KMS-11 (cell line): ENCODE results near the gene CLMP.
"Not testable (repeated sequence)": the region's sequence is repeated elsewhere in the genome, so short reads cannot be mapped to it uniquely, and the experiment has no call there.

Experiments
- H2AFZ ChIP-seq: fragments of 200-600 bp; sonication (generic); 2 replicates; pipeline ENCODE4 v1.6.1; 2016; ENCODE audit warnings: antibody characterized with exemption, mixed run types, low read depth
- H3K27ac ChIP-seq: fragments of 200-600 bp; sonication (generic); 2 replicates; pipeline ENCODE4 v1.6.1; 2016; ENCODE audit warnings: mild to moderate bottlenecking, mixed run types
- H3K27me3 ChIP-seq: fragments of 200-600 bp; sonication (generic); 2 replicates; pipeline ENCODE4 v1.6.1; 2017; ENCODE audit warnings: mild to moderate bottlenecking, low read depth, mixed run types, moderate library complexity; ENCODE audit not compliant: insufficient read depth
- H3K36me3 ChIP-seq: fragments of 200-600 bp; sonication (generic); 2 replicates; pipeline ENCODE4 v1.6.1; 2017; ENCODE audit warnings: mild to moderate bottlenecking, mixed run types; ENCODE audit not compliant: insufficient read depth
- H3K4me1 ChIP-seq: fragments of 200-600 bp; sonication (generic); 2 replicates; pipeline ENCODE4 v1.6.1; 2016; ENCODE audit warnings: mild to moderate bottlenecking, low read depth, mixed run types; ENCODE audit not compliant: poor library complexity, severe bottlenecking
- H3K4me2 ChIP-seq: fragments of 200-600 bp; sonication (generic); 2 replicates; pipeline ENCODE4 v1.7.0; 2016; ENCODE audit warnings: mild to moderate bottlenecking, mixed run types
- H3K4me3 ChIP-seq: fragments of 200-600 bp; sonication (generic); IDR thresholded peaks from 2 replicates; pipeline ENCODE4 v1.6.1; 2017; ENCODE audit warnings: low read depth, low read length, mixed read lengths; ENCODE audit not compliant: insufficient read depth
- H3K79me2 ChIP-seq: fragments of 200-600 bp; sonication (generic); 2 replicates; pipeline ENCODE4 v1.6.1; 2016; ENCODE audit warnings: low read depth, mixed run types; ENCODE audit not compliant: insufficient read depth
- H3K9ac ChIP-seq: fragments of 200-600 bp; sonication (generic); 2 replicates; pipeline ENCODE4 v1.6.1; 2016; ENCODE audit warnings: mild to moderate bottlenecking, mixed run types
- H4K20me1 ChIP-seq: fragments of 200-600 bp; sonication (generic); 2 replicates; pipeline ENCODE4 v1.6.1; 2016; ENCODE audit warnings: mild to moderate bottlenecking, mixed run types; ENCODE audit not compliant: insufficient read depth
- TF ChIP-seq, protein P1 (sequence below): fragments of 200-600 bp; sonication (generic); conservative IDR thresholded peaks from 2 replicates; pipeline ENCODE4 v1.6.1; 2017; ENCODE audit warnings: low read depth, mild to moderate bottlenecking, antibody characterized with exemption, low read length, moderate library complexity, mixed read lengths

Gene CLMP

DNA sequence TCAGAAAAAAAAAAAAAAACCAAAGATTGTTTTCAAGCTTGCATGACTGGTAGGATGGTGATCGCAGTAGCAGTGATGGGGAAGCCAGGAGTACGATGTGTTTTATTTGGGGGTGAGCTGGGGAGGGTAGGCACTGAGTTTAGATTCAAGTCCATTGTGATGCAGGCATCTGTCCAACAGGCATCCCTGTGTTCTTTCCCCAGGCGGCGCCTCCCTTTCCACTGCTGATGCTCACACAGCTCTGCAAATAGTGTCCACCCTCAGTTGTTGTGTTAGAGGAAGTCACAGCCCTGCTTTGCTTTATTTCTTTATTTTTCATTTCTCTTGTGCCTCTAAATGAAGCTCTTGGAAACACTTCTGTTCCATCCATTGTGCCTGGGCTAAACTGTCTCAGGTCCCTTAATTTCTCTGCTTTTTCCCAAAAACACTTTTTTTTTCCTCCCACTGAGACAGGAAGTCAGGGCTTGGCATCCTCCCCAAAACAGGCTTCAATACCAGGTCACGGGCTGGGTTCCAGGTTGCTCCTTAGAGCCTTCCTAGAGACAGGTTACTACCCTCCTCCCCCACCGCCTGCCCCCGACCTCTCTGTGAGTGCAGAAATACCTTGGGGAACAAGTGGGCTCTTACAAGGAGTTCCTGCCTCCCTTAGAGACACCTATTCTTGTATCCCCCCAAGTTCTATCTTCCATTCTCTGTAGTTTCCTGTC lies 94.5 kb downstream of the CLMP start:
- H3K9ac ChIP-seq, result no peak overlapping the region
- no peak overlapping the region for H3K4me2 ChIP-seq
- no peak overlapping the region for H2AFZ ChIP-seq

DNA sequence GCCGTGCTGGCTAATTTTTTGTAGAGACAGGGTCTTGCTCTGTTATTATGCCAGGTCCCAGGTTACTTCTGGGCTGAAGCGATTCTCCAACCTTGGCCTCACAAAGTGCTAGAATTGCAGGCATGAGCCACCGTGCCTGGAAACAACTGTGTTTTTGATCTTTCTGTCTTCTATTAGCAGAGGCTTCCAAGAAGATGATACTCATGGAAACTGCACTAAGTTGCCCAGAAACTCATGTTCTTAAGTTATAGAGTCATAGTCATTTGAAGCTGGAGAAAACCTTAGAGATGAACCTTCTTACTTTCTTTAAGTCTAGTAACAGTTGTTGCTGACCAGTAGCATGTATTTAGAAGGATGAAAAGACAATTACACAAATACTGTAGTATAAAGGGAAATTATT lies 96.1 kb downstream of the CLMP start:
- Histone ChIP-seq H3K27ac (no peak overlapping the region), H3K36me3 (no peaks in the 10 kb centered on the region), H3K9ac (no peak overlapping the region), H2AFZ (no peak overlapping the region), H3K27me3 (no peaks in the 10 kb centered on the region), H3K4me1 (peaks cover 8% of the 10 kb centered on the region), H4K20me1 (no peaks in the 10 kb centered on the region), H3K4me2 (no peak overlapping the region), H3K4me3 (no peak overlapping the region), H3K79me2 (no peaks in the 10 kb centered on the region)
- TF ChIP-seq, protein P1, sequence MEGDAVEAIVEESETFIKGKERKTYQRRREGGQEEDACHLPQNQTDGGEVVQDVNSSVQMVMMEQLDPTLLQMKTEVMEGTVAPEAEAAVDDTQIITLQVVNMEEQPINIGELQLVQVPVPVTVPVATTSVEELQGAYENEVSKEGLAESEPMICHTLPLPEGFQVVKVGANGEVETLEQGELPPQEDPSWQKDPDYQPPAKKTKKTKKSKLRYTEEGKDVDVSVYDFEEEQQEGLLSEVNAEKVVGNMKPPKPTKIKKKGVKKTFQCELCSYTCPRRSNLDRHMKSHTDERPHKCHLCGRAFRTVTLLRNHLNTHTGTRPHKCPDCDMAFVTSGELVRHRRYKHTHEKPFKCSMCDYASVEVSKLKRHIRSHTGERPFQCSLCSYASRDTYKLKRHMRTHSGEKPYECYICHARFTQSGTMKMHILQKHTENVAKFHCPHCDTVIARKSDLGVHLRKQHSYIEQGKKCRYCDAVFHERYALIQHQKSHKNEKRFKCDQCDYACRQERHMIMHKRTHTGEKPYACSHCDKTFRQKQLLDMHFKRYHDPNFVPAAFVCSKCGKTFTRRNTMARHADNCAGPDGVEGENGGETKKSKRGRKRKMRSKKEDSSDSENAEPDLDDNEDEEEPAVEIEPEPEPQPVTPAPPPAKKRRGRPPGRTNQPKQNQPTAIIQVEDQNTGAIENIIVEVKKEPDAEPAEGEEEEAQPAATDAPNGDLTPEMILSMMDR, result no peak

More for the DNA sequence above, 94.5 kb downstream of the CLMP start:
- Histone ChIP-seq H3K27me3 (no peaks in the 10 kb centered on the region), H3K36me3 (no peaks in the 10 kb centered on the region), H3K4me1 (peaks cover 8% of the 10 kb centered on the region), H3K4me3 (no peak overlapping the region), H3K79me2 (no peaks in the 10 kb centered on the region), H4K20me1 (no peaks in the 10 kb centered on the region), H3K27ac (no peak overlapping the region)
- TF ChIP-seq, protein P1, result no peak

DNA sequence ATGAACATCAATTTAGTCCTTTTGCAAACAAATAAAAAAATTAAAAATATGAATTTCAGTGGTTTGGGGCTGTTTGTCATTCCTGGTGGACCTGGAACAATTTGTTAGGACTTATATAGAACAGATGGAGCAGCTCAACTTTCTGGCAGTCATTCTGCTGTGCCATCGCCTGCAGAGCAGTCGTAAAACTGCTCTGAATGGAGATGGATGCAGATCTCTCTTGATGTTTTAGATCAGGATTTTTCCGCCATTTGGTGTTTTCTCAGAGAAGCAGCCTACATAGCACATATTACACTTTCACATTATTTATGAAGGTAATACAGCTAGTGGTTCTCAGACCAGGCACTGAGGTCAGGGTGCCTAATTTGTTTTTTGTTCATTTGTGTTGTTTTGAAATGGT lies 101.3 kb downstream of the CLMP start:
- H3K4me2 ChIP-seq, result no peak overlapping the region
- H2AFZ ChIP-seq, result no peak overlapping the region
- H3K27ac ChIP-seq, result no peak overlapping the region
- no peaks in the 10 kb centered on the region for H3K79me2 ChIP-seq
- H3K4me1 ChIP-seq, result no peaks in the 10 kb centered on the region
- TF ChIP-seq, protein P1, result no peak
- no peaks in the 10 kb centered on the region for H3K27me3 ChIP-seq
- H3K4me3 ChIP-seq, result no peak overlapping the region
- no peaks in the 10 kb centered on the region for H3K36me3 ChIP-seq
- no peak overlapping the region for H3K9ac ChIP-seq
- no peaks in the 10 kb centered on the region for H4K20me1 ChIP-seq

DNA sequence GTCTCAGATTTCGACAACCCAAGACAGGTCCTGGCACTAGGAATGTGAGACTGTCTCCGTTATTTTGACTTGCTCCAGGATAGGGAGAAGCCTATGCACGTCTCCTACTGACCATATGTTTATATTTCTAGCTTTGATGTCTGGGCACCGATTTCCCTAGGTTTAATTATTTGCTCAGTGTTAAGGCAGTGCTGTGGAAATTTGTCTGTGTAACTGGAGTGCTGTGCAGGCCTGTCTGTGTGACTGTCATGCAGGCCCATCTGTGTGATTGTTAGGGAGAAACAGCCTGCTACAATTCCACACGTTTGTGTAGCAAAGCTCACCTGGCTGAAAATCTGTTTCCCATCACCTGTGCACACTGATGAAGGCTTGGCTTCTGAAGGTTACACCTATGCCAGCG lies 103.5 kb downstream of the CLMP start:
- no peaks in the 10 kb centered on the region for H3K79me2 ChIP-seq
- H2AFZ ChIP-seq, result no peak overlapping the region
- no peak overlapping the region for H3K27ac ChIP-seq
- H3K27me3 ChIP-seq, result no peaks in the 10 kb centered on the region
- no peak overlapping the region for H3K4me2 ChIP-seq
- no peak overlapping the region for H3K4me3 ChIP-seq
- H3K4me1 ChIP-seq, result peaks cover 19% of the 10 kb centered on the region
- no peaks in the 10 kb centered on the region for H3K36me3 ChIP-seq
- no peak overlapping the region for H3K9ac ChIP-seq
- TF ChIP-seq, protein P1, result no peak
- H4K20me1 ChIP-seq, result no peaks in the 10 kb centered on the region

DNA sequence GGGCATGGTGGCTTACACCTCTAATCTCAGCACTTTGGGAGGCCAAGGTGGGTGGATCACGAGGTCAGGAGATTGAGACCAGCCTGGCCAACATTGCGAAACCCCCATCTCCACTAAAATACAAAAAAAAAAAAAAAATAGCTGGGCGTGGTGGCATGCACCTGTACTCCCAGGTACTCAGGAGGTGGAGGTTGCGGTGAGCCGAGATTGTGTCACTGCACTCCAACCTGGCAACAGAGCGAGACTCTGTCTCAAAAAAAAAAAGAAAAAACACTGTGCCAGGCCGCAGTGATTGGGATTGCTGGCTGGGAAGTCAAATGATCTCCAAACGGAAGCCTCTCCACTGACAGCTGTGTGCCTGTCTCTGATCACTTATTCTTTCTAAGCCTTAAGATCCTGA lies 104.9 kb downstream of the CLMP start:
- not testable (repeated sequence) for H3K79me2 ChIP-seq, H3K27ac ChIP-seq, H3K4me3 ChIP-seq, H3K36me3 ChIP-seq, H4K20me1 ChIP-seq, H3K4me2 ChIP-seq, H3K9ac ChIP-seq, H3K27me3 ChIP-seq, H2AFZ ChIP-seq
- peaks cover 29% of the 10 kb centered on the region for H3K4me1 ChIP-seq

DNA sequence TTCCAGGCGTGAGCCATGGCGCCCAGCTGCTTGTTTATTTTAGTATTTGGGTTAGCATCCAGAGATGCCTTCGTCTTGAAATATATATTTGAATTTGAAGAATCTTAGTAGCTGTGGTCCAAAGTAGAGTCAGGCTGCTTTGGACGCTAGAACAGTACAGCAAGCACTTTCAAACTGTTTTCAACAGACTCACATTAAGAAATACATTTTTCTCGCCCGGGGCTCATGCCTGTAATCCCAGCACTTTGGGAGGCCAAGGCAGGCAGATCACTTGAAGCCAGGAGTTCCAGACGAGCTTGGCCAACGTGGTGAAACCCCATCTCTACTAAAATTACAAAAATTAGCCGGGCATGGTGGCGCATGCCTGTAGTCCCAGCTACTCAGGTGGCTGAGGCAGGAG lies 106.2 kb downstream of the CLMP start:
- not testable (repeated sequence) for H2AFZ ChIP-seq, H3K27me3 ChIP-seq, H3K9ac ChIP-seq, H4K20me1 ChIP-seq, H3K4me2 ChIP-seq, H3K27ac ChIP-seq, H3K36me3 ChIP-seq, H3K4me3 ChIP-seq, H3K79me2 ChIP-seq
- H3K4me1 ChIP-seq, result peaks cover 29% of the 10 kb centered on the region

DNA sequence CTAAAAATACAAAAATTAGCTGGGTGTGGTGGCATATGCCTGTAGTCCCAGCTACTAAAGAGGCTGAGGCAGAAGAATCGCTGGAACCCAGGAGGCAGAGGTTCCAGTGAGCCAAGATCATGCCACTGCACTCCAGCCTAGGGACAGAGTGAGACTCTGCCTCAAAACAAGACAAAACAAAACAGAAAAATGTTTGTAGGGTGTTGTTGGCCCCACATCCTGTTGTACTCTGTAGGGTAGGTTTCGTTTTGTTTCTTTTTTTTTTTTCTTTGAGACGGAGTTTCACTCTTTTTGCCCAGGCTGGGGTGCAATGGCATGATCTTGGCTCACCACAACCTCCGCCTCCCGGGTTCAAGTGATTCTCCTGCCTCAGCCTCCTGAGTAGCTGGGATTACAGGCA lies 107.4 kb downstream of the CLMP start:
- Histone ChIP-seq H3K27ac (peak overlapping the region; percentile 56), H3K4me1 (peaks cover 40% of the 10 kb centered on the region), H3K4me2 (peak overlapping the region; percentile 33; the same call in 1 of the 2 replicates)
- H3K79me2 ChIP-seq, H3K36me3 ChIP-seq, H4K20me1 ChIP-seq, H3K27me3 ChIP-seq, H3K9ac ChIP-seq, H2AFZ ChIP-seq, H3K4me3 ChIP-seq: not testable (repeated sequence)
